NCI-H748 treated with DMSO at 0.1 percent for 48 hours (cell line): ENCODE data around the gene KMT5C.

Source experiments
- DNase-seq: peaks from one replicate; lab custom pipeline; 2025; lab: John Stamatoyannopoulos, UW

Gene KMT5C

GRCh38 chr19:55346725-55347441 is 7.2 kb downstream of the KMT5C start:
- no peak for DNase-seq

GRCh38 chr19:55347442-55348009 is 7.8 kb downstream of the KMT5C start:
- DNase-seq = no peak

- no peak for DNase-seq
Measured at GRCh38 chr19:55348317-55349034, 8.8 kb downstream of the KMT5C start.

GRCh38 chr19:55350620-55351315 is 11.1 kb downstream of the KMT5C start:
- no peak for DNase-seq

- no peak for DNase-seq
Measured at GRCh38 chr19:55352040-55352439, 12.4 kb downstream of the KMT5C start.

- DNase-seq = no peak
Measured at GRCh38 chr19:55352549-55353145, 13.0 kb downstream of the KMT5C start.

- no peak for DNase-seq
Measured at GRCh38 chr19:55353356-55353802, 13.7 kb downstream of the KMT5C start.

GRCh38 chr19:55353803-55354697 is 14.4 kb downstream of the KMT5C start:
- peak; percentile 32 for DNase-seq

- DNase-seq = no peak
Measured at GRCh38 chr19:55354698-55355212, 15.1 kb downstream of the KMT5C start, which contains the start of gene COX6B2. COX6B2 (minus strand) TSS chr19:55354719; CDS start chr19:55354521, 198 bp downstream.

- DNase-seq = no peak
Measured at GRCh38 chr19:55355213-55355821, 15.6 kb downstream of the KMT5C start.

GRCh38 chr19:55358493-55358892 is 18.8 kb downstream of the KMT5C start:
- DNase-seq = no peak

GRCh38 chr19:55358943-55359908 is 19.6 kb downstream of the KMT5C start:
- DNase-seq = no peak

- no peak for DNase-seq
Measured at GRCh38 chr19:55360902-55361301, 21.2 kb downstream of the KMT5C start.

- DNase-seq = no peak
Measured at GRCh38 chr19:55362174-55362989, 22.7 kb downstream of the KMT5C start.

- no peak for DNase-seq
Measured at GRCh38 chr19:55362990-55363716, 23.5 kb downstream of the KMT5C start, which contains the start of gene GARIN5B. GARIN5B (minus strand) TSS chr19:55363260; CDS start chr19:55363066, 194 bp downstream.

GRCh38 chr19:55365245-55365644 is 25.6 kb downstream of the KMT5C start:
- DNase-seq = no peak

- DNase-seq = no peak
Measured at GRCh38 chr19:55365964-55366363, 26.3 kb downstream of the KMT5C start.
